Astrocyte (in vitro differentiated cells and primary cell): ENCODE measurements around the gene SRPK3. TPM values are rescaled to one million over a fixed set of nuclear protein-coding genes. Genes with fewer than 3 reads are reported as not detected.

ENCODE experiments used
- DNase-seq: peaks from one replicate; pipeline ENCODE4 v3.0.0-alpha.2; 2010; ENCODE audit warnings: low read depth
- FAIRE-seq: peaks from 2 replicates; lab custom pipeline; 2011; peaks lifted over from hg19 to GRCh38; lab: Jason Lieb, UNC
- H2AFZ ChIP-seq: 2 replicates; pipeline ENCODE4 v1.6.0; 2012; ENCODE audit warnings: low read depth, low read length, inconsistent platforms
- H3K27ac ChIP-seq: 2 replicates; pipeline ENCODE4 v1.5.1; 2011; ENCODE audit warnings: low read depth, low read length, inconsistent platforms
- H3K27me3 ChIP-seq: 2 replicates; pipeline ENCODE4 v1.6.0; 2011; ENCODE audit warnings: low read length, inconsistent platforms; ENCODE audit not compliant: insufficient read depth
- H3K36me3 ChIP-seq: 2 replicates; pipeline ENCODE4 v1.5.1; 2011; ENCODE audit warnings: low read length, inconsistent platforms; ENCODE audit not compliant: insufficient read depth
- H3K4me1 ChIP-seq: 2 replicates; pipeline ENCODE4 v1.5.1; 2011; ENCODE audit warnings: low read length, inconsistent platforms; ENCODE audit not compliant: insufficient read depth
- H3K4me2 ChIP-seq: 2 replicates; pipeline ENCODE4 v1.6.0; 2012; ENCODE audit warnings: low read length, inconsistent platforms
- H3K4me3 ChIP-seq: 2 replicates; pipeline ENCODE4 v1.5.1; 2011; ENCODE audit warnings: low read depth, mild to moderate bottlenecking, low read length, inconsistent platforms; ENCODE audit not compliant: insufficient read depth
- H3K79me2 ChIP-seq: 2 replicates; pipeline ENCODE4 v1.6.0; 2012; ENCODE audit warnings: mild to moderate bottlenecking, low read length, inconsistent platforms; ENCODE audit not compliant: insufficient read depth
- H3K9ac ChIP-seq: 2 replicates; pipeline ENCODE4 v1.6.0; 2012; ENCODE audit warnings: mild to moderate bottlenecking, low read length, inconsistent platforms
- H3K9me3 ChIP-seq: 2 replicates; pipeline ENCODE4 v1.5.1; 2012; ENCODE audit warnings: low read depth, mild to moderate bottlenecking, low read length, inconsistent platforms; ENCODE audit not compliant: insufficient read depth
- H4K20me1 ChIP-seq: 2 replicates; pipeline ENCODE4 v1.6.0; 2012; ENCODE audit warnings: low read length, inconsistent platforms; ENCODE audit not compliant: insufficient read depth
- H3K27ac Mint-ChIP-seq: one replicate; pipeline ENCODE4 v1.8.0; 2021; ENCODE audit warnings: mild to moderate bottlenecking, mixed read lengths; ENCODE audit not compliant: unreplicated experiment
- H3K27me3 Mint-ChIP-seq: one replicate; pipeline ENCODE4 v1.8.0; 2021; ENCODE audit warnings: low read depth, mixed read lengths; ENCODE audit not compliant: unreplicated experiment
- H3K36me3 Mint-ChIP-seq: one replicate; pipeline ENCODE4 v1.8.0; 2021; ENCODE audit warnings: low read depth, mixed read lengths; ENCODE audit not compliant: unreplicated experiment
- H3K4me1 Mint-ChIP-seq: one replicate; pipeline ENCODE4 v1.8.0; 2021; ENCODE audit warnings: low read depth, mixed read lengths; ENCODE audit not compliant: unreplicated experiment
- H3K4me3 Mint-ChIP-seq: one replicate; pipeline ENCODE4 v1.8.0; 2021; ENCODE audit warnings: mild to moderate bottlenecking, moderate library complexity, mixed read lengths; ENCODE audit not compliant: unreplicated experiment
- H3K9me3 Mint-ChIP-seq: one replicate; pipeline ENCODE4 v1.8.0; 2021; ENCODE audit warnings: mild to moderate bottlenecking, mixed read lengths; ENCODE audit not compliant: unreplicated experiment
- CTCF ChIP-seq: IDR thresholded peaks from 2 replicates; pipeline ENCODE4 v1.5.1; 2011; ENCODE audit warnings: low read depth, mild to moderate bottlenecking, inconsistent platforms, low read length, moderate library complexity; ENCODE audit not compliant: insufficient read depth
- EZH2 ChIP-seq: IDR thresholded peaks from 2 replicates; pipeline ENCODE4 v1.6.1; 2012; ENCODE audit warnings: mild to moderate bottlenecking, low read length, inconsistent platforms; ENCODE audit not compliant: insufficient read depth
- total RNA-seq: library from RNA; stranded (reverse); gene quantifications from 2 replicates; pipeline ENCODE4 v1.2.1, GENCODE V29; 2021

The SRPK3 gene
- total RNA-seq, 1 donor from 2014 or later, result not detected

GRCh38 chrX:153762626-153763173, 18.1 kb upstream of the SRPK3 start:
- no peak overlapping the region for H3K27ac ChIP-seq
- no peak overlapping the region for H3K4me3 ChIP-seq
- Mint-ChIP-seq H3K36me3 (no peaks in the 10 kb centered on the region), H3K27me3 (peaks cover 2% of the 10 kb centered on the region), H3K4me1 (no peaks in the 10 kb centered on the region), H3K27ac (no peak overlapping the region), H3K9me3 (no peaks in the 10 kb centered on the region), H3K4me3 (no peak overlapping the region)
- FAIRE-seq (no peak), DNase-seq (no peak)
- no peak overlapping the region for H3K4me2 ChIP-seq
- peaks cover 25% of the 10 kb centered on the region for H3K4me1 ChIP-seq
- no peak overlapping the region for H2AFZ ChIP-seq
- no peaks in the 10 kb centered on the region for H3K36me3 ChIP-seq
- no peak overlapping the region for H3K9ac ChIP-seq
- H4K20me1 ChIP-seq, result peaks cover 5% of the 10 kb centered on the region
- H3K9me3 ChIP-seq, result no peaks in the 10 kb centered on the region
- no peaks in the 10 kb centered on the region for H3K27me3 ChIP-seq
- TF ChIP-seq CTCF, result no peak
- no peak for TF ChIP-seq EZH2
- H3K79me2 ChIP-seq, result no peaks in the 10 kb centered on the region

GRCh38 chrX:153763298-153763932, 17.4 kb upstream of the SRPK3 start:
- H3K27ac Mint-ChIP-seq, result no peak overlapping the region
- H3K36me3 ChIP-seq, result no peaks in the 10 kb centered on the region
- TF ChIP-seq CTCF, result no peak
- TF ChIP-seq EZH2, result no peak
- peak overlapping the region; percentile 40 for H3K4me3 Mint-ChIP-seq
- no peak for DNase-seq
- H3K9me3 Mint-ChIP-seq, result no peaks in the 10 kb centered on the region
- H3K27ac ChIP-seq, result no peak overlapping the region
- H3K4me1 ChIP-seq, result peaks cover 25% of the 10 kb centered on the region
- H3K36me3 Mint-ChIP-seq, result no peaks in the 10 kb centered on the region
- no peaks in the 10 kb centered on the region for H3K79me2 ChIP-seq
- no peak overlapping the region for H3K4me3 ChIP-seq
- no peaks in the 10 kb centered on the region for H3K9me3 ChIP-seq
- H3K27me3 Mint-ChIP-seq, result peaks cover 2% of the 10 kb centered on the region
- H3K27me3 ChIP-seq, result no peaks in the 10 kb centered on the region
- peaks cover 5% of the 10 kb centered on the region for H4K20me1 ChIP-seq
- FAIRE-seq, result no peak
- no peak overlapping the region for H2AFZ ChIP-seq
- H3K4me2 ChIP-seq, result no peak overlapping the region
- no peaks in the 10 kb centered on the region for H3K4me1 Mint-ChIP-seq
- H3K9ac ChIP-seq, result no peak overlapping the region
